Keratinocyte (primary cell): ENCODE data around the gene PGAP3.

Experiments used
- CTCF ChIP-seq, 3 experiments: IDR thresholded peaks in 1 of 3; conservative IDR thresholded peaks in 1 of 3; optimal IDR thresholded peaks in 1 of 3; 2 replicates in 2 of 3; 3 replicates in 1 of 3; pipeline versions ENCODE3 to v1.5.1; 2011; ENCODE audit warnings: low read length in 3 of 3, mild to moderate bottlenecking in 3 of 3, moderate library complexity in 2 of 3, control low read depth in 1 of 3, inconsistent platforms in 1 of 3; ENCODE audit not compliant: insufficient read depth in 2 of 3; ENCODE audit errors: extremely low read depth in 1 of 3
- EZH2 ChIP-seq: IDR thresholded peaks from one replicate; pipeline ENCODE4 v1.6.1; 2012; ENCODE audit warnings: inconsistent platforms, mild to moderate bottlenecking, low read length, moderate library complexity

- TF ChIP-seq CTCF (optimal IDR thresholded peaks at IDR 0.05 in 1 of 3, IDR thresholded peaks at IDR 0.05 in 1 of 3, conservative IDR thresholded peaks at IDR 0.05 in 1 of 3; ENCODE audit: extremely low read depth in 1 of 3, insufficient read depth in 2 of 3, low read length in 3 of 3) (no peak), EZH2 (no peak)
Observed at GRCh38 chr17:39676198-39676819, 11.5 kb downstream of the PGAP3 start.
